T-helper 1 cell (primary cell): Measurements from ENCODE around the gene MEOX2.

Experiments used
- DNase-seq, 5 donors: peaks; one replicate each; pipeline ENCODE4 v3.0.0-alpha.2; 2012 to 2020
- total RNA-seq, 4 donors: gene quantifications; one replicate each; lab custom pipeline; 2026; lab: John Stamatoyannopoulos, UW

The MEOX2 gene
- 0 reads per million in 4 donors for total RNA-seq

DNA sequence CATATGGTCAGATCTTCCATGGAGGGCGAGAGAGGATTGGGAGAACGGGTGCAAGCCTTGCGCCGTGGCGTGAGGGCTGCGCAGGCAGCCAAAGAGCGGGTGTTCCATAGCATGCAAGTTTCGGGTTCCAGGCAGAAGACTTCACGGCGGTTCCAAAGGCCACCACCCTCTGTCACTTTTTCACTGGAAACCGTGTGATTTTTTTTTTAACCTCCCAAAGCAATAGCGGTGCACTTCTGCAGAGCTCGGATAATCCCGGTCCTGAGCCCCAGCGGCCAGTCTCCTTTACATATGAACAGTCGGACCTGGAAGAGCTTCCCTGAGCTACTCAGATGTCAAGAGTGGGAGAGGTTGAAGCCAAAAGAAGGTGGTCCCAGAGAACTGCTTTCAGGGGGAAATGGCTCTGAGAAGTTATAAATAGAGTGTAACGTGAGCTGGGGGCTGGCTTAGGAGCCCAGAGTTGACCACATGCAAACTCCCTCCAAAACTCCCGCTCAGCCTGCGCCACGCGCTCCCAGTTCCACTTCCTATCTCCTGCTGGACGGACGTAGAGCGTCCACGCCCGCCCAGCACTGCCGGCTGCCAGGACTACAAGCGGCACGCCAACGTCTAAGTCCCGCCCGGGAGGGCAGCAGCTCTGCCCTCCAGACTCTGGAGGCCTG, at the start of gene MEOX2:
TSS of gene MEOX2 (minus strand) at position 389 of the 662 bp plus-strand sequence. CDS start at position 108, 281 bp downstream.
- DNase-seq = no peak

DNA sequence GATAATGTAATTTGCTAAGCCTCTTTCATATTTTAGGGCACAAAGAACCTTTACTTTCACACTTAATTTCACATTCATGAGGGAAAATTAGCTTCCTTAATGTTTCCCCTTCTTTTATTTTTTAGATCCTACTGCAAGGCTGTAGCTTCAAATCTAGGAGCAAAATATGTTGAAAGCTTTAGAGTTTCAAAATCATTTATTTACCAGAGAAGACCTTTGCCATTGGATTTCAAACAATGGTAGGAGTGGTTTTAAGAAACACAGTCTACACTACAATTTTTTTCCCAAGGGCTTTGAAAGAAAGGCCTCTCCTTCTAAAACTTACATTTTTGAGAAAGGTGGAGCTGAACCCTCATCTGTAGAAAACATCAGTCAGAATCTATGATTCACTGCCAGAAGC, 43.3 kb upstream of the MEOX2 start:
- DNase-seq = no peak

DNA sequence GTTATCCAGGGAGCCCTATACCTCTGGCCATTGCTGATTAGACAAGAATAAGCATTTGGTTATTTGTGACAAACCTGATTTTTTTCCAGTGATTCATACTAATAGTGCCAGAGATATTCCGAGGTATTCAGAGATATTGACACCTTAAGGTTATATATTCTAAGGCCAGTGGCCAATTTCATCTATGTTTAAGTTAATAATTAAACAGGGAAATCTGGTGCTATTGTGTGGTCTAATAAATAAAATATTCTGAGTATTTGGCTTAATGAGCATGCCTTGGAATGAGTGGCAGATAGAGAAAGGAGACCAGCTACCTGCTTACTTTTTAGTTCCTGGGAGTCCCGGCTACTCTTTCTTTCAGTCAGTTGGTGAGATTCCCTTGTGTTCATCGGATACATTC, 38.6 kb upstream of the MEOX2 start:
- DNase-seq = no peak

DNA sequence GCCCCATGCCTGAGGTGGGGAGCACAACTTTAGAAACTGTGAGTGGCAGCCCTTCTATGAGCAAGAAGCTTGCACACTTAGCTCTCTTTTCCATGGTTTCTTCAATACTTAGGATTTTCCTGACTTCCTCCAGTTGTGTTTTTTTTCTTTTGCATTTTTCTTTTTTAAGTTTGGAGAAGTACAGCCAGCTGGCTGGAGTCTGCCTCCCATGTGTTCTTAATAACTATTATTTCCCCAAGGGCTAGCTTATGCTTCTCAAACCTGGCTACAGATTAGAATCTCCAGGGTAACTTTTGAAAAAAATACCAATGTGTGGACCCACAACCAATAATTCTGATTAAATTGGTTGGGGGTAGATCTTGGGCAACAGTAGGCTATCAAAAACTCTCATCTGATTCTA, 37.4 kb upstream of the MEOX2 start:
- DNase-seq = no peak

DNA sequence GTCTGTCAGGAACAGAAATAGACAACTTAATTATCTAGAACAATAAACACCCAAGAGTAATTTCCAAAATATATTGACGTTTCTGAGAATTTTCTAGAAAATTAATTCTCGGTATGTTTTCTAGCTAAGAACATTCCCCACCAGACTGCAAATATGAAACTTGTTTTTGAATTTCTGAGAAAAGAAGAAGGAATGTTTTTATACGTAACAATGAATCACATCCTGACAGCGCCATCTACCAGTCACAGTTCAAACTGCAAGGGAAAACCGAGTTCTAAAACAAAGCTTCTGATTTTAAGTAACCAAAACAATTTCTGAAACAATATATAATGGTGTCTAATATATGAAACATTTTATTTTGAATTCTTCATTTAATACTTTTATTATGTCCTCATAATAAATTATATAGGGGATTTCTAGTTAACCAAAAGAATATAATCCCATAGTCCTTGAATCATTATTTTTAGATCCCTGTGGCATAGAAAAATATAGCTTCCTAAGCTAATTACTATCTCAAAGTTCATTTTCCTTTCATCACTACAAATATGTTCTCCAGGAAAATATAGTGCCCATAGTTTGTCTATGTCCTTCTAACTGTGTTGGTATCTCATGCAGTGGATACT, 34.5 kb upstream of the MEOX2 start:
- no peak for DNase-seq

DNA sequence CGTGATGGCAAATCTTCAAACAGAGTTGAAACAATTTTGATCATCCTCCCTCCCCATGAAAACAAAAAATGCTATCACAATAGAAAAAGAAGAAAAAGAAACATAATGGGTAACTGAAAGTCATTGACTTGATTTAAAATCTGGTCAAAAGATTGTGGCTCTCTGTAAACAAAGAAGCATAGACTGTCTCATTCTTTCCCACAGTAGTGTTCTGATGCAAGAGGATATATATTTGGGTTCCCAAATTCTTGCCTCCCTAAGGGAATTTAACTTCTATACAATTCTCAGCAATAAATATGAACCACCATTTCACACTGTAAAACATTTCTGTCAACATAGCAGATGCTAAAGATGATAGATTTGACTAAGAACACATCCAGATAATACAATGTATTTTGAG, 32.8 kb upstream of the MEOX2 start:
- DNase-seq = no peak

DNA sequence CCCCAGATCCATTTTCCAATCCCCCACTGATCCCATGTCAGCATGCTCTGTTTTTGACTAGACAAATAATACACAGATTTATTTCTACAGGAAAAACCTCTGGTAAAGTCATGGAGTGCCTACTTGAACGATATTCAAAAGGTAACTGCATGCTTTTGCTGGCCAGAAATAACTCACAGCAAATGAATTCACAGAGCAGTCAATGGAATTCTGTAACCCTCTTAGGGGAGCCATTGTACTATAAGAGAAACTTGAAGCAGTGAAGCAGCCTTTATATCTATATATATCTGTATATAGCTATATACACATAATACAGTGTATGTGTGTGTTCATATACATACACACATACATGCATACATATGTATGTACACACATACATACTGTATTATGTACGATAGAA, 29.0 kb upstream of the MEOX2 start:
- no peak for DNase-seq

DNA sequence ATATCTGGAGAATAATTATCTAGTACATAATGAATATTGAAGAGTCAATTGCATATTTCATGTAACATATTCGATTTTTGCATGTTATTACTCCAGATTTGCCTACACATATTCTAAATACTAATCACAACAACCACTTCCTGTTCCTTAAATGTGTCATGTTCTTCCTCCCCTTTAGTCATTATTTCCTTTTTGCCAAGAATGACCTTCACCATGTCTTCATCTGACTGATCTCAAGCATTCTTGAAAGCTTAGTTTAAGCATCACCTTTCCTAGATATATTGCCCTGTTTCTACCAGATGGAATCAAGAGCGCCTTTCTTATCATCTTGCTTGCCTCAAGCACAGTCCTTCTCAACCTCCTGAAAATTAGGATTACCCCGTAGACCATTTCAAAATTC, 23.5 kb upstream of the MEOX2 start:
- peak in 1 of 5 donors; percentile 26 for DNase-seq

DNA sequence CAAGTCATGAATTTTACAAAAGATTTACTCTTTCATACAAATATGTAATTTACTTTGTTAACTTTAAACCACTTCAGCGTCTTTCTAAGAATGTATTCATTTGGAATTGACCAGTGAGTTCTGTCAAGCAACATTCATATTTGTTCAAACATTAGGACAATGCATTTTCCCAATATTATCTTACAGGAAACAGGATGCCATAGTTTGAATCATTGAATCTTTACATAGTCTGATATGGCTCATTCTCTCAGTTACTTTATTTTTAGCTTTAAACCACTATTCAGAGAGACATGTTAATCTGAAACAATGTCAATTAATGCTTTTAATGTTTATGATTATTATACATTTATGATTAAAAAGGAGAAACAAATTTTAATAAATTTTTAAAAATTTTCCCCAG, 21.1 kb upstream of the MEOX2 start:
- no peak for DNase-seq

DNA sequence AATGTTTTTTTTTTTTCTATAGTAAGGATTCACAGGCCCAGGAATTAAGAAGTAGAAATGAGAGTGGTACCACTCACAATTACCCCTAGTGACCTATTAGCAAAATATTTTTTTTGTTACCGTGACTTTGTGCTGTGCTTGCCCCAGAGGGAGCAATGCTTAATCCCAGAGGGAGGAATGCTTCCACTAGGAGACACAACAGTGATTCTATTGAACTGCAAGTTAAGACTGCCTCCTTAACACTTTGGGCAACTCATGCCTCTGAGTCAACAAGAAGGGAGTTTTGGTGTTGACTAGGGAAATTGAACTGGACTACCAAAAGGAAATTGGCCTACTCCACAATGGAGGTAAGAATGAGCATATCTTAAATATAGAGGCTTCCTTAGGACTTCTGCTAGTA, 17.2 kb upstream of the MEOX2 start:
- DNase-seq = no peak

DNA sequence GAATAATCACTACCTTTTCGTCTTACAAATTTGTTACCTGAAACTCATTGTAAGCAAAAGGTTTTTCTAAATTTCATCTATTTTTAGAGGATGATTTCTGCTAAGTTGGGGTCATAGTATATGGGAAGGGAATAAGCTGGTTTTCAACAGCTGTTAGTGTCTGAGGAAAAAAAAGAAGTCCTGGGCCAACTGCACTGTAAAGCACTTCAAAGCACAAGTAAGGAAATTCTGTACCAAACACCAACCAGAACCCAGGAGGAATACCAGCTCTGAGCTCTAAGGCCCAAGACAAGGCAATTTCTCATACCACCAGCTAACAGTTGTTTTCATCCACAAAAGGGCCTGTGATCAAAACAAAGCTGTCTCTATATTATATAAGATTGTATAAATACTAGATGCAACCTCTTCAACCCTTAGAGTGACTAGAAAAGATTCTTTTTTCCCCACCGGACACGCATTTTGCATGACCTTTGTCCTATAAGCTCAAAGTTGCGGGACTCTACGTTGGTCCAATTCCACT, 6.1 kb upstream of the MEOX2 start:
- DNase-seq = no peak

DNA sequence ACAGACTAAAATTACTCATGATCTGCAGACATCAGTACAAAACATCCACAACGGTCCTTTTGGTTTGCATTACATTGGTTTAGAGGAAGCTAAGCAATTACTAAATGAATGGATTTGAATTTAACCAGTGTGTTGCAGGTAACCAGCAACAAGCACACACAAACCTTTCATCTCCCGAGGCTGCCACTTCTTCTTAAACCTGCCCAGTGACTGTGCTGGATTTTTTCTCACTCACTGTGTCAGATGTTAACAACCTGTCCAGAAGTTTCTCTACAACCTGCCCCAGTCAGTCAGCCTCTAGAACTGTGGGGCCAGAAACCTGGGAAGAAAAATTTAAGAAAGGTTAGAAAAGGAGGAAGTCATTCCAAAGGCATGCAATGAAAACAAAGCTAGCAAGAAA, 2.4 kb upstream of the MEOX2 start:
- DNase-seq = no peak

DNA sequence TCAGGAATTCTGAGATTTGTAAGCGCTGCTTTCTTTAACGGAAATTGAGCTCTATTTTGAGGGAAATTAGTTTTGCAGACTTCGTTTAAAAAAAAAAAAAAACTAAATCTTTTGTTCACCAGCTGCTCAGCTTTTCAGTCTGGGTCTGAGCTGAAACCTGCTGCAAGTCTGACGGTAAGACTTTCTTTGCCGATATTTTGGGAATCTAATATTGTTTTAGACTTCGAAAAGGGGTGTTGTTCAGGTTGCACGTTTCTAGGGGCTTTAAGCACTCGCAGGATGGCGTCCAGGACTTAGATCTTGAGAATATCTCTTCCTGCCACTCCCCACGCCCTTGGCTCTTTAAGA, 1.8 kb upstream of the MEOX2 start:
- DNase-seq = no peak

DNA sequence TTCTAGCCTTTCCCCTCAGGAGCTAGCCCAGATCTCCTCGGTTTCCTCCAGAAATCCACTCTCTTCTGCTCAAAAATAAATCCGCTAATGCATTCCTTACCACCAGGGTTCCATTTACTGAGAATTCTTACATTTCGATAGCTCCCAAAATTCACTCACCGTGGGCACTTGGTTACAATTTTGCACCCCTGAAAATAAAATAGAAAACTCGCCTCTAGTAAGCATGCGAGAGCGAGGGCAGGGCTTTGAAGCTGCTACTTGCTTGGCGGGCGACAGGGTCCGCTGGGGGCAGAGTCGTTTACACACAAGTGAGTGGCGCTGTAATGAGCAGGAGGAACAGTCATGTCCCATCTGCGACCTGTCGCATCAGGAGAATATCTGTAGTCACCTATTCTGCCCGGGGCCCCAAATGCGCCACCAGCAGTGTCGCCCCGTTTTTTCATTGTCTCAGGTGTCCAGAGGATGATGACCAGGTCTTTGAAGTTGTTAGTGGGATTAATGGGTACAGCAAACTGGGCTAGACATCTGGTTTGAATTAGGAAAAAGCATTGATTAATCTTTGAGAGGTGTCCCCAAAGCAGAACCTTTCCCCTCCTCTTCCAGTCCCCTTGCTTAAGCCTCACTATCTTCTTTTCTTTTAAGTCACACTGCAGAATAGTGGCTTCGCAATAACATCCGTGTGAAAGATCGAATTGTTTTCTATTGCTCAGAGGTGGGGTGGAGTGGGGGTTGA, 1.2 kb upstream of the MEOX2 start:
- DNase-seq = no peak

DNA sequence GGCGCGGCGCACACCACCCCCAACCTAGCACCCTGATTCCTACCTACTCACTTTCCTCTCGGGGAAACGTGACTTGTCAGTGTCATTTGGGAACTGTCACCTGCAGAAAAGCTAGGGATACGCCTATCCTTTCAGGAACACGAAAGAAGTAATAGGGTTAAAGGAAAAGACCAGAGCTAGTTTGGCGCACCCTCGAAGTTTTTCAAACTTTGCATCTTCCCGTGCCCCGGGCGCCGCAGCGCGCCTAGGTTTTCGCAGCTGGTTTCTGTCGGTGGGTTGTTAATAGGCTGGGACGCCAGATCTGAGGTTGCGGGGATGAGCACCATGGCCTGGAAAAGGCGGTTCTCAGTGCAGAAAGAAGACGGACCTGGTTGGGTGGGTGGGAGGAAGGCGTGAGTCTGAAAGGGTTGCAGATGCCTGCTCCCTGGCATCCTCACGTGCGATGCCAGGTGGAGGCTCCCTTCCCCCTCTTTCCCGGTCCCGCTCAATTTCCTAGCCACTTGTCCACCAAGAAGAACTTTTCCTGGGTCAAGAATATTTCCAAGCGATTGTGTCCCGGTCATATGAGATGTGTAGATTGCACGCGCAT, 568 bp upstream of the MEOX2 start:
- no peak for DNase-seq

DNA sequence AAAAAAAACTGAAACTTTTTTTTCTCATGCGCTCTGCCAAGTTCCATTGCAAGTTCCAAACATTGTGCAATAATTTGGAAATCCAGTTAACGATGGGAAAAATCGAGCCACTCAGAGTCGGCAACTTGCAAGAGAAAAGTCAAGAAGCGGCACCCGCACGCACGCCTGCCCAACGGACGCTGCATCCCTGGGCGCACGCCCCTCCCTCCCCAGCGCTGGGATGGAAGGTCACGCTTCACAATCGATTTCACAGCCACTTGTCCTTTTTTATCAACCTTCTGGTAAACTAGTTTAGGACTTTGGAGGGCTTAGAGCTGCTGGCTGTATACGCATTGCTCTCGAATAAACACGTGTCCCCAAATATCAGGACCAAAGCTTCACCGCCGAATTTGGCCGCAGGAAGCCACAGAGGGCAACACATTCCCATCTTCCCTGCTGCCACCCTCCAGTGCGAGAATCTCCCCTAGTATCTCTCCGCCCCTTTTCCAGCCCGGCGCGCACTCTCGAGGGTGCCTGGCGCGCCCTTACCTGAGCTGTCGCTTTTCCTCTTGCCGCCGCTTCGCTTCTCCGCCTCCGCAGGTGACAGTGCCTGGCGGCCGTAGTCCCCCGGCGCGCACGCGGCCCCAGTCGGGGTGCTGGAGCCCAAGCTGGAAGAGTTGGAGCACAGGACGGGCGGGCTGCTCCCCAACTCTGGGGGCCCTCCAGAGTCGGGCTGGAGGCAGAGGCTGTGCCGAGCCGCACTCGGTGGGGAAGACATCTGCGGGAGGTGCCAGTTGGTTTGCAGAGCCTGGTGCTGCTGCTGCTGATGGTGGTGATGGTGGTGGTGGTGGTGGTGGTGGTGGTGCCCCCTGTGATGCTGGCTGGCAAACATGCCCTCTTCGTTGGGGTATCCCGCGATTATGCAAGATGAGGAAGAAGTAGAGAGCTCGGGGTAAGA, 857 bp downstream of the MEOX2 start:
- DNase-seq = no peak

DNA sequence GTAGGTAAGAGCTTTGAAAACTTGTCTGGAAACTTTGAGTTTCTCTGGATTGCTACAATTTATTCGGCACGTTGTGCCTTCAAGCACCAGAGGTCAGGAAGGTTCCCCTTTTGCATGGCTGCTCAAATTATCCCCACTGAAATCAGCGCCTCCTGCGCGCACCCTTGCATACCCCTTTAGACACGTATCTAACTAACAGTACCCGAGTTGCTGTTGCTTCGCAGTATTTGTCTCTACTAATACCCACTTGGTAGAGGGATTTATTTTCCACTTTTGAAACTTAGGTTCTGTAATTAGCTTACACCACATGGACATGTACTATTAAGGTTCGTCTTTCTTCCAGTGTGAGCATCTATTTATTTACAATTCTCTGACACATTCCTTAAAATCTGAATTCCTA, 1.6 kb downstream of the MEOX2 start:
- DNase-seq = no peak

DNA sequence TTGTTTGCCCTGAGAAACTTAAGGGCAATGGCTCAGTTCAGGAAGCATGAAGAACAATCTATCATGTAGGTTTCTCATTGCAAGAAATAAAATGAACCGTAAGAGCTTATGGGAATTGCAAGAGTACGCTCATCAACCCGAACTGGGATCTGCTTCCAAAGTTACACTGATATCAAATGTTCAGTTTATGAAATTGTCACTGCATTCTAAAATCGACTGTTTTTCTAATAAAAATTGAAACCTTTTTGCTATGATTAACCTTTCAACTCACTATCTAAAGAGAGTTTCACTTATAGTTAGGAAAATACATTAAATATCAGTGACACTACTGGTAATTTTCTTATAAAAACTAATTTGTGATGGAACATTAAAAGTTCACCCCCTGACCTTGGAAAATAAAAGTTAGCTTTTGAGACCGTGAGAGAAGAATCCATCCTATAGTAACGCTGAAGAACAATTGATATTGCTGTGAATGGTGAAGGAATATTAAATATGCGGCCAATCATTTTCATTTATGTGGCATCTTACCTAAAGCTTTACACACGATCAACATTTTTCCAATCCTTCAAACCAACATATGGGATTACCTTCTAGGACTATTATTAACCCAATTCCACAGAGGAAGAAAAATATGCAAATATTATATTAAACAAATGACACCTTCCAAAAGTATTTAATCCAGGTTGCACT, 2.2 kb downstream of the MEOX2 start:
- no peak for DNase-seq

DNA sequence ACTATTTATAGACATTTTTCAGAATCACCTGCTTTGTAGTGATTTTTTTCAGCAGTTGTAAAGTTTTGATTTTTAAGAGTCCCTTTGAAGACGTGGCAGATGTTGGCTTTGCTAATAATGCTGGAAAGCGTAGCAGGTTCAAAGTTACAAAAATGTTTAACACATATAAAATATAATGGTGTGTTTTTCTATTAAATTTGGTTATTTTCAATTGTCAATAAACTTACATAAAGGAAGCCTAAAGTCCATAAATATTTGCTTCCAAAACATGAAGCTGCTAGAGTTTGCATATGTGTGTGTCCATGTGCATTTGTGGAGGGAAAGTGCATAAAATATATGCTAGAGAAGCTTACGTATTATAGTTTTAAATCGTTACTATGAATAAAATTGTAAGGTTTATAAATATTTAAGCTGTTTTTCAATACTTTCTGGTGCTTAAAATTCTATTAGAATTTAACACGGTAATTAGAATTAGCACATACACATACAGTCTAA, 3.7 kb downstream of the MEOX2 start:
- no peak for DNase-seq

DNA sequence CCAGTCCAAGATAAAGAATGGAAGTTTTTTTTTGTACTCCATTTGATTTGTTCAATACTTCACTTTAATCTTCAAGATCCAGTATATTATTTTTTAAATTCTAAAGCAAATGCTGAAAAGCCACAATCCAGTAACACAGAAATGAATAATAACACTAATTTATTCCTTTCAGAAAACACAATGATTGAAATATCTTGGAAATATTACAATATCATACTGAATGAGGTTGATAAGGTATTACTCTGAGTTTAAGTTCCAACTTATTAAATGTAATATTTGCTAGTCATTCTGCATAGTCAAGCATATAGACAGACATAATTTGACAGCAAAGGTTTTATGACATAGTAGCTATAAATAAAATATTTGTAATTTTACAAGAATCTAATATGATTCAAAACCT, 4.4 kb downstream of the MEOX2 start:
- no peak for DNase-seq

DNA sequence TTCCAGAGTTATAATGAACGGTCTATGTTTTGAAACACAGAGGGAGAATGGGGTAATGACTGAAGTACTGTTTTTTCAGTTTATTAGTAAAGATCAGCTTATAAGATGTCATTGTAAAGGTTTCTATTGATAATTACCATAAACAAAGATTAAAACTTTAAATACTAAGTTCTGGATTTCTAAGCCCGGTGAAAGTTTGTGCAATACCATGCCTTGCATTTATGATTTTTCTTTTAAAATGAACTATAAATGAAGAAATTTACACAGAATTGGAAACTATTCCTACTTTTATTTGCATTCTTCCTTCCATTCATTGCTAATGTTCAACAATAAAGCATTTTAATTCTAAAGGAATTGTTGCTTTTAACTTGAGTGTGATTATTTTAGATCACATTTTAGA, 4.9 kb downstream of the MEOX2 start:
- DNase-seq = no peak

DNA sequence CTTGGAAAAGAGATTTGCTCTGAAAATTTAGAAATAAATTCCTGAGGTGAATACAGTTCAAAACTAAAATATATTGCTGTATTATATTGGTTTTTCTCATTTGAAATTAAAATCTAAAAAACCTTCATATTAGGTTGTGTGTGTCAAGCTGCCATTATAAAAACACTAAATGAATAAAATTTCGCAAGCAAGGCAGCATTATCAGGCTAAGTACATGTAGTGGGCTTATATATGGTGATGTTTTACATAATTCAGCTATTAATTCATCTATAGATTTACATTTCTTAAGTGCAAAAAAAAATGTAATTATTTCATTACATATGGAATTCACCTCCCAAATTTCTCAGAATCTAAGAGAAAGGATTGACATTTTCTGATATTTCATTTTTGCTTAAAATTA, 5.3 kb downstream of the MEOX2 start:
- no peak for DNase-seq
